ENCODE data around the gene HIBCH. TPM values are rescaled to one million over a fixed set of nuclear protein-coding genes. Genes with fewer than 3 reads are reported as not detected.

HIBCH gene
- total RNA-seq, 1 experiment from 2014 or later = 21.7 TPM

DNA sequence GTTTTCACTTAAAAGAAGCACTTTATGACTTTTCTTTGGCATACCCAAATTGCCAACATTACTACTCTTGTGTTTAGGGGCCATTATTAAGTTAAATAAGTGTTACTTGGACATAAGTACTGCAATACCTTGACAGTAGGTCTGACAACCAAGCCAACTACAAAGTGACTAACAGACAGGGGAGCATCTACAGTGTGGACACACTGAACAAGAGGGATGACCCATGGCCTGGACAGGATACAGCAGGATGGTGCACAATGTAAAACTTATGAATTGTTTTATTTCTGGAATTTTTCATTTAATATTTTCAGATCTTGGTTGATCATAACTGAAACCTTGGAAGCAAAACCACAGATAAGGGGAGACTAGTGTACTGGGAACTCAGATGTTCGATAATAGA is 19.8 kb upstream of the HIBCH start:
- in situ Hi-C loops (cut with HindIII; ENCODE audit: low pct_unique_long_range_greater_than_20kb, low sequenced_read_pairs) = no loop called here
- intact Hi-C loops (cut with micrococcal nuclease; ENCODE audit: unreplicated experiment) = no loop called here
- TF ChIP-seq, protein P1, sequence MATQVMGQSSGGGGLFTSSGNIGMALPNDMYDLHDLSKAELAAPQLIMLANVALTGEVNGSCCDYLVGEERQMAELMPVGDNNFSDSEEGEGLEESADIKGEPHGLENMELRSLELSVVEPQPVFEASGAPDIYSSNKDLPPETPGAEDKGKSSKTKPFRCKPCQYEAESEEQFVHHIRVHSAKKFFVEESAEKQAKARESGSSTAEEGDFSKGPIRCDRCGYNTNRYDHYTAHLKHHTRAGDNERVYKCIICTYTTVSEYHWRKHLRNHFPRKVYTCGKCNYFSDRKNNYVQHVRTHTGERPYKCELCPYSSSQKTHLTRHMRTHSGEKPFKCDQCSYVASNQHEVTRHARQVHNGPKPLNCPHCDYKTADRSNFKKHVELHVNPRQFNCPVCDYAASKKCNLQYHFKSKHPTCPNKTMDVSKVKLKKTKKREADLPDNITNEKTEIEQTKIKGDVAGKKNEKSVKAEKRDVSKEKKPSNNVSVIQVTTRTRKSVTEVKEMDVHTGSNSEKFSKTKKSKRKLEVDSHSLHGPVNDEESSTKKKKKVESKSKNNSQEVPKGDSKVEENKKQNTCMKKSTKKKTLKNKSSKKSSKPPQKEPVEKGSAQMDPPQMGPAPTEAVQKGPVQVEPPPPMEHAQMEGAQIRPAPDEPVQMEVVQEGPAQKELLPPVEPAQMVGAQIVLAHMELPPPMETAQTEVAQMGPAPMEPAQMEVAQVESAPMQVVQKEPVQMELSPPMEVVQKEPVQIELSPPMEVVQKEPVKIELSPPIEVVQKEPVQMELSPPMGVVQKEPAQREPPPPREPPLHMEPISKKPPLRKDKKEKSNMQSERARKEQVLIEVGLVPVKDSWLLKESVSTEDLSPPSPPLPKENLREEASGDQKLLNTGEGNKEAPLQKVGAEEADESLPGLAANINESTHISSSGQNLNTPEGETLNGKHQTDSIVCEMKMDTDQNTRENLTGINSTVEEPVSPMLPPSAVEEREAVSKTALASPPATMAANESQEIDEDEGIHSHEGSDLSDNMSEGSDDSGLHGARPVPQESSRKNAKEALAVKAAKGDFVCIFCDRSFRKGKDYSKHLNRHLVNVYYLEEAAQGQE (IDR thresholded peaks at IDR 0.05; ENCODE audit: insufficient read depth in 1 of 2, low read depth in 2 of 2, low read length in 1 of 2) = no peak
- TF ChIP-seq POLR2AphosphoS5 (IDR thresholded peaks at IDR 0.05; ENCODE audit: low read depth, low read length) (no peak), SIN3A (IDR thresholded peaks at IDR 0.05; ENCODE audit: borderline replicate concordance, insufficient read depth, low read depth, low read length) (no peak)
- TF ChIP-seq, protein P2, sequence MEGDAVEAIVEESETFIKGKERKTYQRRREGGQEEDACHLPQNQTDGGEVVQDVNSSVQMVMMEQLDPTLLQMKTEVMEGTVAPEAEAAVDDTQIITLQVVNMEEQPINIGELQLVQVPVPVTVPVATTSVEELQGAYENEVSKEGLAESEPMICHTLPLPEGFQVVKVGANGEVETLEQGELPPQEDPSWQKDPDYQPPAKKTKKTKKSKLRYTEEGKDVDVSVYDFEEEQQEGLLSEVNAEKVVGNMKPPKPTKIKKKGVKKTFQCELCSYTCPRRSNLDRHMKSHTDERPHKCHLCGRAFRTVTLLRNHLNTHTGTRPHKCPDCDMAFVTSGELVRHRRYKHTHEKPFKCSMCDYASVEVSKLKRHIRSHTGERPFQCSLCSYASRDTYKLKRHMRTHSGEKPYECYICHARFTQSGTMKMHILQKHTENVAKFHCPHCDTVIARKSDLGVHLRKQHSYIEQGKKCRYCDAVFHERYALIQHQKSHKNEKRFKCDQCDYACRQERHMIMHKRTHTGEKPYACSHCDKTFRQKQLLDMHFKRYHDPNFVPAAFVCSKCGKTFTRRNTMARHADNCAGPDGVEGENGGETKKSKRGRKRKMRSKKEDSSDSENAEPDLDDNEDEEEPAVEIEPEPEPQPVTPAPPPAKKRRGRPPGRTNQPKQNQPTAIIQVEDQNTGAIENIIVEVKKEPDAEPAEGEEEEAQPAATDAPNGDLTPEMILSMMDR (IDR thresholded peaks at IDR 0.05) = no peak
- no peaks in the 10 kb centered on the region for H3K27me3 ChIP-seq (ENCODE audit: control insufficient read depth, insufficient read depth, low read length)
- DNase-seq (ENCODE audit: low read depth, low spot score) (no peak), ATAC-seq (no peak)
- H3K27ac ChIP-seq (ENCODE audit: low read length) = no peak overlapping the region
- no peak overlapping the region for H3K4me3 ChIP-seq (ENCODE audit: low read depth in 2 of 2, low read length in 2 of 2)
- H3K4me1 ChIP-seq (ENCODE audit: control insufficient read depth, insufficient read depth, low read length) = peaks cover 3% of the 10 kb centered on the region
- ChIA-PET CTCF (no interaction called here), POLR2A (no interaction called here)
- H3K9me3 ChIP-seq (ENCODE audit: control insufficient read depth, insufficient read depth, low read depth, low read length) = no peaks in the 10 kb centered on the region
- H3K36me3 ChIP-seq (ENCODE audit: control insufficient read depth, insufficient read depth, low read length) = no peaks in the 10 kb centered on the region; the same call in 1 of the 2 replicates
- BruUV-seq (replicated peaks) = no TSS peak

GRCh38 chr2:190338453-190338852 is 18.8 kb upstream of the HIBCH start:
- intact Hi-C loops (cut with micrococcal nuclease; ENCODE audit: unreplicated experiment) = no loop called here
- BruUV-seq (replicated peaks) = no TSS peak
- no peaks in the 10 kb centered on the region for H3K9me3 ChIP-seq (ENCODE audit: control insufficient read depth, insufficient read depth, low read depth, low read length)
- ChIA-PET CTCF (no interaction called here), POLR2A (no interaction called here)
- DNase-seq (ENCODE audit: low read depth, low spot score) (no peak), ATAC-seq (no peak)
- in situ Hi-C loops (cut with HindIII; ENCODE audit: low pct_unique_long_range_greater_than_20kb, low sequenced_read_pairs) = no loop called here
- H3K36me3 ChIP-seq (ENCODE audit: control insufficient read depth, insufficient read depth, low read length) = no peaks in the 10 kb centered on the region
- H3K27ac ChIP-seq (ENCODE audit: low read length) = no peak overlapping the region
- TF ChIP-seq, protein P2 (IDR thresholded peaks at IDR 0.05) = peak; percentile 35; the same call in 1 of the 2 replicates
- TF ChIP-seq, protein P1 (IDR thresholded peaks at IDR 0.05; ENCODE audit: insufficient read depth in 1 of 2, low read depth in 2 of 2, low read length in 1 of 2) = no peak
- no peak overlapping the region for H3K4me3 ChIP-seq (ENCODE audit: low read depth in 2 of 2, low read length in 2 of 2)
- H3K27me3 ChIP-seq (ENCODE audit: control insufficient read depth, insufficient read depth, low read length) = no peaks in the 10 kb centered on the region
- 0 out of 2 replicates have a peak, but pooled peaks cover 4% of the 10 kb centered on the region for H3K4me1 ChIP-seq (ENCODE audit: control insufficient read depth, insufficient read depth, low read length)
